Kidney epithelial cell (primary cell): ENCODE measurements around the gene ACOT9. TPM values are rescaled to one million over a fixed set of nuclear protein-coding genes. Genes with fewer than 3 reads are reported as not detected.
"Not testable (repeated sequence)": the region's sequence is repeated elsewhere in the genome, so short reads cannot be mapped to it uniquely, and the experiment has no call there.

Source experiments
- DNase-seq: peaks from one replicate; pipeline ENCODE4 v3.0.0-alpha.2; 2010; ENCODE audit warnings: low read depth
- H3K27me3 ChIP-seq: 2 replicates; pipeline ENCODE4 v1.6.0; 2011; ENCODE audit warnings: low read length; ENCODE audit not compliant: control insufficient read depth, insufficient read depth
- H3K36me3 ChIP-seq: 2 replicates; pipeline ENCODE4 v1.5.1; 2011; ENCODE audit warnings: low read length; ENCODE audit not compliant: control insufficient read depth, insufficient read depth
- H3K4me3 ChIP-seq: 2 replicates; pipeline ENCODE4 v1.5.1; 2011; ENCODE audit warnings: low read depth, mild to moderate bottlenecking, control low read depth, low read length
- CTCF ChIP-seq: IDR thresholded peaks from 2 replicates; pipeline ENCODE4 v1.5.1; 2011; ENCODE audit warnings: mild to moderate bottlenecking, moderate library complexity, low read length, control low read depth, inconsistent platforms; ENCODE audit not compliant: insufficient read depth, poor library complexity, severe bottlenecking
- total RNA-seq: library from RNA; depleted of rRNA; stranded (reverse); fragments of >200 nt; gene quantifications from 2 replicates; pipeline ENCODE4 v1.2.3, GENCODE V29; 2015

The ACOT9 gene
- total RNA-seq, 1 donor from 2014 or later, result 55.5 TPM

- Histone ChIP-seq H3K36me3 (no peaks in the 10 kb centered on the region), H3K4me3 (peak within 1 kb of the TSS; percentile 87), H3K27me3 (no peaks in the 10 kb centered on the region)
- peak; percentile 72 for TF ChIP-seq CTCF
- DNase-seq, result no peak
These were observed 40.0 kb upstream of the ACOT9 start, which contains the start of gene SAT1 for GRCh38 chrX:23782863-23783588. Gene SAT1, plus strand, starts transcription at chrX:23783173. Its CDS starts 179 bp downstream, at chrX:23783352.

GRCh38 chrX:23782455-23782854, 39.4 kb upstream of the ACOT9 start:
- Histone ChIP-seq H3K36me3 (no peaks in the 10 kb centered on the region), H3K27me3 (no peaks in the 10 kb centered on the region), H3K4me3 (no peak overlapping the region)
- no peak for DNase-seq
- no peak for TF ChIP-seq CTCF

DNA sequence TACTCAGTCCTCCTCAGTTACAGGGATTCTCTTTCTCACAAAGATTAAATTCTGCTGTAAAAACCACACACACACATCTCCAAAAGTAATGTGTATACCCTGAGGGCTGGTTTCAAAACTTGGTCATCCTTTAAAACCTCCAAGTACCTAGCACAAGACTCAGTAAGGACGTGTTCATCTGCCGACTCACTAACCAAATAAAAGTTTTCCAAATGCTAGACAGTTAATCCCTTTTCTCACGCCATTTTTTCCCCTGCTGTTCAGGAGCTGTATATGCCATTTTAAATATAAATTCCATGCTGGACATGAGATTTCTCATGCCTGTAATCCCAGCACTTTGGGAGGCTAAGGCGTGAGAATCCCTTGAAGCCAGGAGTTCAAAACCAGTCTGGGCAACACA, 35.9 kb upstream of the ACOT9 start:
- Histone ChIP-seq H3K4me3 (no peak overlapping the region), H3K27me3 (no peaks in the 10 kb centered on the region), H3K36me3 (no peaks in the 10 kb centered on the region)
- TF ChIP-seq CTCF, result no peak
- no peak for DNase-seq

DNA sequence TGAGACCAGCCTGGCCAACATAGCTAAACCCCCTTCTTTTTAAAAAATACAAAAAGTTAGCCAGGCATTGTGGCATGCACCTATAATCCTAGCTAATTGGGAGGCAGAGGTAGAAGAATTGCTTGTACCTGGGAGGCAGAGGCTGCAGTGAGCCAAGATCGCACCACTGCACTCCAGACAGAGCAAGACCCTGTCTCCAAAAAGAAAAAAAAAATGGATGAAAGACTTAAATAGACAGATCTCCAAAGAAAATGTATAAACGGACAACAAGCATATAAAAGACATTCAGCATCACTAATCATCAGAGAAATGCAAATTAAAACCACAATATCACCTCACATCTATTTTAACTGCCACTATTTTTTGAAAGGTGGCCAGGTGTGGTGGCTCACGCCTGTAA, 33.3 kb upstream of the ACOT9 start:
- Histone ChIP-seq H3K36me3 (no peaks in the 10 kb centered on the region), H3K4me3 (no peak overlapping the region), H3K27me3 (no peaks in the 10 kb centered on the region)
- no peak for DNase-seq
- no peak for TF ChIP-seq CTCF

GRCh38 chrX:23773601-23774175, 30.6 kb upstream of the ACOT9 start:
- H3K36me3 ChIP-seq, result no peaks in the 10 kb centered on the region
- H3K27me3 ChIP-seq, result no peaks in the 10 kb centered on the region
- H3K4me3 ChIP-seq, result no peak overlapping the region
- TF ChIP-seq CTCF, result no peak
- DNase-seq, result no peak

DNA sequence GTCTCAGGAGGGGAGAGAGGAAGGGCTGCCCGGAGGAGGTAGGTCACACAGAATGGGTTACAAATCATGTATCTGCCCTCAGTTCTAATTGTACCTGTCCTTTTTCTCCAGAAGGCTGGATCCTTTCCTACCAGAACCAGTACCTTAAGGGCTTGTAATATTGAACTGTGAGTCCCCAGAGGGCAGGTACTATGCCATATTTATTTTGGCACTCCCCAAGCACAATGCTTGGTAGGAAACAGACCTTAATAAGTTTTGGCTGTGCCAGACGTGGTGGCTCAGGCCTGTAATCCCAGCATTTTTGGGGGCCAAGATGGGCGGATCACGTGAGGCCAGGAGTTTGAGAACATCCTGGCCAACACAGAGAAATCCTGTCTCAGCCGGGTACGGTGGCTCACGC, 28.0 kb upstream of the ACOT9 start:
- DNase-seq, H3K4me3 ChIP-seq, H3K36me3 ChIP-seq, H3K27me3 ChIP-seq: not testable (repeated sequence)
